HG02852 (cell line): ENCODE data around the gene ZBTB21.
A peak's percentile ranks its signal among the peaks of the same experiment; 100 is the strongest.

Source experiments
- ATAC-seq: cut with Tn5 transposase; IDR thresholded peaks from one replicate; pipeline ENCODE4 v1.9.1; 2021; ENCODE audit warnings: mild to moderate bottlenecking, moderate library complexity; ENCODE audit not compliant: unreplicated experiment

ZBTB21 gene

DNA sequence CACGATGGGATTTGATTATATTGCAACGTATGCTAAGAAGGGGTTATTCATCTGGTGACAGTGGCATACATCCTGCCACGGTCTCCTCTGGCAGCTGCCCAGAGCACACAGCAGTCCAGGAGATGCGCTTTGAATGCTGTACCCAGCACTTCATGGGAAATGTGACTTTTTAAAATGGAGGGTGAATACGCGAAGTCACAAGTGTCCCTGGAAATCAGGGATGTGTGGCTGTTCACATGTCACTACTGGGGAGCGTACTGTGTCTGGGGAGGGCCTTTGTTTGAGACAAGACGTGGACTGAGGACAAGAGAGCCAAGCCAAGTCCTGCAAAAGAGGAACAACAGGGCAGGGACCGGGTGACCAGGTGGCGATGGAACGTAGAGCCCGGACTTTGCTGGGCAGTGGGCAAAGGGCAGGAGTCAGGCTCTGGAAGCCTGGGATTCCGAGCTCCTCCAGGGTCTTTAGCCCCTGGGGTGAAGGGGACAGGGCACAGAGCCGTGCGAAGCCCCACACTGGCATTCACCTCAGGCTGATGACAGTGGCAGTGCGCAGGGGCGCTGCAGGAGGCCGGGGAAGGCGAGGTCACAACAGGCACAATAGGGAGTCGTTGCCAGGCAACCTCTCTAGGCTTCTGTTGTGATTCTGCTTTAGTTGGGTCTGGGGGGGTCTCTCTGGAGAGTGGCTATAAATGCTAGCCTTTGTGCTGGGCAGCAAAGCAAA is 11.4 kb upstream of the ZBTB21 start:
- ATAC-seq = no peak

DNA sequence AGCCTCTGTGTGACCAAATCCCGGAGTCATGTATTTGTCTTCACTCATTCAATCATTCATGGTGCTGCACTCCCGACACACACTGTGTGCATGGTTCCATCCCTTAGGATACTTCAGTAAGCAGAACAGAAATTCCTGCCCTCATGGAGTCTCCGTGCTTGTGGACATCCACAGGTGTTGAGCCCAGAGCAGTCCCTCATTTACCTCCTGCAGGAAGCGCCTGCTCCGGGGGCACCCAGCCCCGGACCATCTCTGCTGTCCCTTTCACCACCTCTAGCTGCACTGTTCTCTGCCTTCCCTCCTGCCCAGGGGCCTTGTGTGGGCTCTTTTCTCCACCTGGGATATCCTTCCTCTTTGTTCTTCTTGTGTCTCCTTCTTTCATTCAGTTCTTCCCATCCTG is 9.5 kb upstream of the ZBTB21 start:
- no peak for ATAC-seq

- no peak for ATAC-seq
Measured at GRCh38 chr21:42019101-42019605, 9.0 kb upstream of the ZBTB21 start.

- no peak for ATAC-seq
Measured at GRCh38 chr21:42017022-42017421, 6.9 kb upstream of the ZBTB21 start.

GRCh38 chr21:42016364-42016985 is 6.3 kb upstream of the ZBTB21 start:
- no peak for ATAC-seq

- ATAC-seq = no peak
Measured at GRCh38 chr21:42013931-42014330, 3.8 kb upstream of the ZBTB21 start.

- no peak for ATAC-seq
Measured at GRCh38 chr21:42013376-42013775, 3.2 kb upstream of the ZBTB21 start.

DNA sequence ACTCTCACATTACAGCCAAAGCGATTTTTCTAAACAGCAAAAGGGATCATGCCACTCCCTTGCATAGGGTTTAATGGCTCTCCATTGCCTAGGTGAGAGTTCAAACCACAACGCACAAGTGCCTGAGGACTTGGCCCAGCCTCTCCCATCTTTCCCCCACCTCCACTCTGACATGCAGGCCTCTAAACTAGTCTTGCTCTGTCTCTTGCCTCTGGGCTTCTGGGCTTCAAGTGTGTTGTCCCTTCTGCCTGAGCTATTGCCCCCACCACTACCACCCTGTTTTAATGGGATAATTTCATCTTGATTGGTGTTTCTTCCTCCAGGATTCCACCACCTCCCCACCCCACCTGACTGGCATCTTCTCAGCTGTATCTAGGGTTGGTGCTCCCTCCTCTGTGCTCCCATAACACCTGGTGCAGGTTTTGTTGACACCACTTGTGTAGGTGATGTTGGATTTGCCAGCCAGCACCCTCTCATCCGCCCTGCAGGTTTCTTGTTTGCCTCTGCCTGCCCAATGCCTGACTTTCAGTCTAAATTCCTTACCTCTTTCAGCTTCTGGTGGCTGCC is 2.7 kb upstream of the ZBTB21 start:
- ATAC-seq = no peak

DNA sequence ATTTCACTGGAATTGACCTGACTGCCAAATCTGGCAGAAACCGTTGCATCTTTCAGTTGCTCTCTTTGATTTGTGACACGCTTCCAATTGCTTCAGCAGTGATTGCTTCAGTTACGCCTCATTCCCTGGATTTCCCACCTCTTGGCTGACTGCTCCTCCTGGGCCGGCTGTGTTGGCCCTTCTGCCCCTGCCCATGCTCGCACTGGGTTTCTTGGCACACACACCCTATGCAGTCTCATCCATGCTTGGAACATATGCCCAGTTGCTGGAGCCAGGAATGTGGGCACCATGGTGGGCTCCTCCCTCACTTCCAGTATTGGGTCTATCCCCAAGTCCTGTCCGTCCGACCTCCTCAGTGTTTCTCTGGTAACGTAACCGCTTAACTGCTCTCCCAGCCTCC is 2.2 kb upstream of the ZBTB21 start:
- ATAC-seq = no peak

DNA sequence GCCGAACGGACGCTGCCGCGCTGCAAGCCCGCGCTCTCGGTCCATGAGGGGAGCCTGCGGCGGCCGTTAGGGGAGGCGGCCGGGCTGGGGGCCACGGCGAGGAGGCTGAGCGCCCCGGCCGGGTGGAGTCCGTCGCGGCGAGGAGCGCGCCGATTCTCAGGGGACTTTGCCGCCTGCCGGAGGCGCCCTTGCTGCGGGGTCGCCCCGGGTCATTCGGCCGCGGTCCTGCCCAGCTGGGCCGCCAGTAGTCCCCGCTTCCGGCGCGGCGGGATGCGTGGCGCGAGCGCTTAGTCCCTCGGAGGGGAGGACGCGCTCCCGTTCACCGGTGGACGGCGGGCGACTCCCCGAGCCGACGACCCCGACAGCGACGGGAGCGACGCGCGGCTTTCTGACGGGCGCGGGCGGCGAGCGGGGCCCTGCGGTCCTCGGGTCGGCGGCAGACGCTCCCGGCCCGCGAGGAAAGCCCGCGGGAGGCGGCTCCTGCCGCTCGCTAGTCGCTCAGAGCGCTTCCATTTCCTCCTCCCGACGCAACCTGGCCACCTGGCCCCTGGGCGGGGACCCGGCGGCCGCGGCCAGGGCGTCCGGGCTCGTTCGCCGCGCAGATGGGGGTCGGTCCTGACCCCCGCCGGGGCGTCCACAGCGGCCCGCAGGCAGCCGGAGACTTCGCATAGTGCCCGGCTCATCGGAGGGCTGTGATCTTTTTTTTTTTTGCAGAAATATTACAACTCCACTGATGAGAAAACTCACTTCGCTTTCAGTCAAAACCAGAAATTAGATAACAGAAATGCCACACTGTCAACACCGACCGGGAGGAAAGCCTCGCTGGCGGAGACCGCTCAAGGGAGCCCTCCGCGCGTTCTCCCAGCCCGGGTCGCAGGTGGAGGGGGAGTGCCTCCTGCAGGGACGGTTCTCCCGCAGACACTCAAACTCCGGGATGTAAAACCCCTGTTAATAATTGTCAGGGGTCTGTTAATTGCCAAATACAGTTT is 641 bp upstream of the ZBTB21 start:
- ATAC-seq = peak; percentile 14

- ATAC-seq = peak; percentile 28
Measured at GRCh38 chr21:42009018-42009830, 936 bp downstream of the ZBTB21 start.

DNA sequence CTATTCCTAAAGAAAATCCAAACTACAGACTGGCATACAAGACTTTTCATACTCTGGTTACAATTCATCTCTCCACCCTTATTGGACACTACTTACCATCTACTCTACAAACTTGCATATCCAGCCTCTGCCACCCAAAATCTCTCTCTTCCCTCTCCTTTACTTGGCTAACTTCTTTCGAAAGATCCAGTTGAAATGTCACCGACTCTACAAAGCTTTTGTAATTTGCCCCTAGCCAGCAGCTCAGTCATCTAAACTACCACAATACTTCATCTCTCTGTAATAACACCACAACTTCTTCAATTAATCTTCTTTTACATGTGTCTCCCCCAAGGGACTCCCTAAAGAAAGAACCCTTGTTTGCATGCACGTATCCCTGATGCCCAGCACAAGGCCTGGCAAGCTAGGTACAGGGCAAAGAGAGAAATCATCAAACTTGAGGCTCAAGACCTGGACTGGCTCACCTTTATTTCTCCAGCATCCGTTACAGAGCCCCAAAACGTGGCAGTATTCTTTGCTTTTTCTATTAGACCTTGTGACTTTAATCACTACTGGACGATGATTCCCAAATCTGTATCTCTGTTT is 2.7 kb downstream of the ZBTB21 start:
- ATAC-seq = no peak

DNA sequence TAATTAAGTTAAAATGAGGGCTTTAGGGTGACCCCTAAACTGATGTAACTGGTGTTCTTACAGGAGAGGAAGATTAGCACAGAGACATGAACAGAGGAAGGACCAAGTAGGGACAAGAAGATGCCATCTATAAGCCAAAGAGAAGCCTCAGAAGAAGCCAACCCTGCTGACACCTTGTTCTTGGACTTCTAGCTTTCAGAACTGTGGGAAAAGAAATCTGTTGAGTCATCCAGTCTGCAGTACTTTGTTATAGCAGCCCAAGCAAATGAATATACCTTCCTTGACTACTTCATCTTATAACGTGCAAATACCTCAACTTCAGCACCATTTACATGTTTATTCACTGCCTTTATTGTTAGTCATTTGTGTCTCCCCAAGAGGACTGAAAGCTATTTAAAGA is 3.4 kb downstream of the ZBTB21 start:
- no peak for ATAC-seq

- ATAC-seq = no peak
Measured at GRCh38 chr21:42004406-42005199, 5.6 kb downstream of the ZBTB21 start.

DNA sequence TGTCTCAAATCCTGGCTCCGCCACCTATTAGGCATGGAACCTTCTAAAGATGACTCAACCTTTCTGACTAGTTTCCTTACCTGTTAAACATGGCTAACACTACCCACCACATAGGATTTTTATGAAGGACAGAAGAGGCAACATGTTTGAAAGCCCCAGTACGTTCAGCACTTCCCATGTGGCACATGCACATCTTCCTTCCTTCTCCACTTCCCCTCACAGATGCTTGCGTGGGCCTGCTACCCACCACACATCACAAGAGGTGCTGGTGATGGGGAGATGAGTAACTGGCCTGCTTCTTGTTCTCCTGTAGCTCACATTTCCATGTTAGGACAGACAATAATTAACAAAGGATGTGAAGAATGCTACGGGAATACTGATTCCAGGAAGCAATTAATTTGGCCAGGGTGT is 7.1 kb downstream of the ZBTB21 start:
- ATAC-seq = no peak

DNA sequence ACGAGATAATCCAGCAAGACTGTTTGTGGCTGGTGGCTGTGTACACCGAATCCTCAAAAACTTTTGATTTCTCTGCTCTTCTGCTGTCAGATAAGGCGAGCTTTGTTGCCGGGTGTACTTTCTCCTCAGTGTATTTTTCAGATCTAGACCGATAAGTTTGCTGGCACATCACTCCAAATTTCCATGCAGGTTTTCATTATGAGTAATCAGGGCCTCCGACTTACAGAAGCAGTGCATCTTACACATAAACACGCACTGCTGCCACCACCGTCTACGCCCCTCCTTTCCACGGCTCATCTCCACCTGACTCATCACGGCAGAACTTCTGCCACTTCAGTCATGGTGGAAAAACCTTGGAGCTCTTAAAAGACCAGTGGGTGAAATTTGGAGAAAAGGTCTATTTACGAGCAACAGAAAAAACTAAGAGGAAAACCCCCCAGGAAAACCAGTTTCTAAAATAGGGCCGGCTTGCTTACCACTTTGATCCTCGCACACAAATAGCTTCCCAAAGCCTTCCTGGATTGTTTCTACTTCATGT is 7.7 kb downstream of the ZBTB21 start:
- peak; percentile 86 for ATAC-seq

GRCh38 chr21:42001781-42002180 is 8.4 kb downstream of the ZBTB21 start:
- no peak for ATAC-seq

DNA sequence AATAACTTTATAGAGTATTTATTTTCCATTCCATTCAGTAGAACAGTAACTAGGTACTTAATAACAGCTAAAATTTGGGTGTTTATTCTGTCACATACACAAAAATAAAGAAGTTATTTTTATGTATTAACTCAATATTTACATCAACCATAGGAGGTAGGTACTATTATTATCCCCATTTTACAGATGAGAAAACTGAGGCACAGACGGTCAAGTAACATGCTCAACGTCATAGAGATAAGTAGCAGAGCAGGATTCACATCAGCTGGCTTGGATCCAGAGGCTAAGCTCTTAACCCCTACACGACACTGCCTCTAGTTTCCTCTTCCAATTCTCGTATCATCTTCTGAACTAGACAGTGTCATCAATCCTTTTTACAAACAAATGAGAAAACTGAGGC is 9.3 kb downstream of the ZBTB21 start:
- ATAC-seq = no peak

DNA sequence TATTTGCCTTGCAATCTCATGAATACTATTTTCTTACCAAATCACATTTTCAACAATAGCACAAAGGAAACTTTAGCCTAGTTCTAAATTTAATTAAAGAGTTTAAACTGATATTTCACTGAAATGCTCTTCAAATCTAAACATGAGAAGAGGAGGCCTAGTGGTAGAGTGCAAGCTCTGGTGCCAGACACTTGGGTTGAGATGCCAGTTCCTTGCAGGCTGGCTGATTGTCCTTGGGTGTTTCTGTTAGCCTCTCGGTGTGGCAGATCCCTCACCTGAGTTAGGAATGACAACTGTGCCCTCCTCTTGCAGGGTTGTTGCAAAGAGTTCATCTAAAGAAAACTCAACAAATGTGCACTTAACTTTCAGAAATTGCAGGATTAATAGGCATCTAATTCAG is 12.5 kb downstream of the ZBTB21 start:
- ATAC-seq = no peak
